CD4-positive, alpha-beta T cell treated with Interleukin-1 beta for 1 hour (primary cell): ENCODE data around the gene NXN.
"Not testable (repeated sequence)": the region's sequence is repeated elsewhere in the genome, so short reads cannot be mapped to it uniquely, and the experiment has no call there.

Source experiments
- DNase-seq, 2 donors: peaks; one replicate each; pipeline ENCODE4 v3.0.0-alpha.2; 2020 to 2022

The NXN gene

DNA sequence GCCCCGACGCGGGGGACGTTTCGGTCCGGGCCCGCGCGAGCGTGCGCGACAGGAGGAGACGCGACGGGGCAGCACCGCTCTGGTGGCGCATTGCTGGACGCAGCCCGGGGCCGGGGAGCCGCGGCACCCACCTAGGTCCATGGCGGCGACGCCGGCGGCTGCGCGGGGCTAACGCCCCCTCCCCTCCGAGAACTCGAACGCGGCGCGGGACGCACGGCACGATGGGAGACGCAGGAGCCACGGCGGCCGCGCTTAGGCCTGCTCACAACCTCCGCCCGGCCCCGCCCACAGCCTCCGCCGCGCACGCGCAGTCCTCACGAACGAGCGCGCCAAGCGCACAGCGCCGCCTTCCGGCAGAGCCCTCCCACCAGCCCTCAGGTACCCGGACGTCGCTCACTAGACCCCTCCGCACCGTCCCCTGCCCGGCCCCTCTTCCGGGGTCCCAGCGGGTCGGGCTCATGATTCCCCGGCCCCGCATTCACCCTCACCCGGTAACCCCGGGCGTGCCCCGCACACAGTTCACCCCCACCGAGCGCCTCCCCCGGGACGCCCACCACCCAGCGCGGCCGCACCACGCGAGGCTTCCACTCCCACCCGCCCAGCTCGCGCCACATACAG is 227.5 kb downstream of the NXN start, which contains the start of gene GEMIN4:
TSS of gene GEMIN4 (minus strand) at position 263 of the 618 bp plus-strand sequence. CDS start at position 141, 122 bp downstream.
- peak; percentile 94 to 97 for DNase-seq

DNA sequence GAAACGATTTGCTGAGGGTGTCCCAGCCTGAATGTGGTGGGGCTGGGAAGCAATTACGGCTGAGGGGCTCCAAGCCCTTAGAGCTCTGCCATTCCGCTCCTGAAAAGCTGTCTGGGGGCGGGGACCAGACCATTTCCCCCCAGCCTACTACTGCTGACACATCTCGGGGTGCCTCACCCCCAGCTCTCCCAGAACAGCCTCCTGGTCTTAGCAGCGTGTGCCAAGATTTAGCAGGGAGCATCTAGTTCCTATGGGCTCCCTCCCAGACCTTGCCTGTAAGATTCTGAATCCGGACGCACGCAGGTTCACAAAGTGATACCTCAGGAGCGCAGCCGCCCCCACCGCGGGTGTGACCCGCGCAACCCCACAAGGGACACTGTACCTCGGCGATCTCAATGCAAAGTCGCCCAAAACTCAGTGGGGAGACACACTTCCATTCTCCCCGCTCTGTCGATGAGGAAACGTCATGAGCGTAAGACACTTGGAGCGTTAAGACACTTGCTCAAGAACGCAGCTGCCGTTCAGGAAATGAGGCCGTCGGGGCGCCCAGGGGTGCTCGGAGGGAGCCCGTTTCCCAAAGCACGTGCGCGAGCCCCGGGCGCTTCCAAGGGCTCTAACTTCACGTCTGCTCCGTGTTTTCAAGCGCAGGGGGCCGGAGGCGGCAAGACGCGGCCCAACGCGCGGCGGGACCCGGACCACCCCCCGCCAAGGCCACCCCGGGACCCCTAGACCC is 228.1 kb downstream of the NXN start:
- DNase-seq, result peak; percentile 49 to 52

DNA sequence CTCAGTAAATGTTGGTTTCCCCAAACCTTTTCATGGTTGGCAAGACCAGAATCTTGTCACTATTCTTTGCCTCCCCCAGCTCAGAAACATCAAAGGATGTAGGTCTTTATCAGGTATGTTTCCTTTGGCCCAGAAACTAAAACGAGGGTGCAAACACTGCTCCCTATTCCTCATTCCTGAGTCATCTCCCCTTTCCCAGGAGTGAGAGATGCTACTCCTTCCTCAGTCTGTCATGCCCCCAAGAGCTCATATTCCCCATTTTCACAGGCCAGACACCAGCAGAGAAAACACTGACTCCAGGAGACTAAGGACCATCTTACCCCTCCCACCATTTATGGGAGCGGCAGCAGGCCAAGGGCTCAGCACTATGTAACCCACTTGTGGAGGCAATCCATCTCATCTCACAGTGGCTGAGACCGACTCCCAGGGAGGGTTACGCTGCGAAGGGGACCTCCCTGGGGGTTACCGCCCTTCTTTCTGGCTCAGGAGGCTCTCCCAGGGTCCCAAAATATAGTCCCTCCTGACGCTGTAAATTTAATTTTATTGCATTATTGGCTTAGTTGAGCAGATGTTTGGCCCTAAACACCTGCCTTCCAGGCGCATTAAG is 229.0 kb downstream of the NXN start:
- DNase-seq, result no peak

DNA sequence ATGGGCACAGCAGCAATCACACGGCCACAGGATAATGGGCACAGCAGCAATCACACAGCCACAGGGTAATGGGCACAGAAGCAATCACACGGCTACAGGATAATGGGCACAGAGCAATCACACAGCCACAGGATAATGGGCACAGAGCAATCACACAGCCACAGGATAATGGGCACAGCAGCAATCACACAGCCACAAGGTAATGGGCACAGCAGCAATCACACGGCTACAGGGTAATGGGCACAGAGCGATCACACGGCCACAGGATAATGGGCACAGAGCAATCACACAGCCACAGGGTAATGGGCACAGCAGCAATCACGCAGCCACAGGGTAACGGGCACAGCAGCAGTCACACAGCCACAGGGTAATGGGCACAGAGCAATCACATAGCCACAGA is 230.2 kb downstream of the NXN start:
- not testable (repeated sequence) for DNase-seq
